Measurements from ENCODE around the gene RPS23. TPM values are rescaled to one million over a fixed set of nuclear protein-coding genes. Genes with fewer than 3 reads are reported as not detected.

RPS23 gene
- total RNA-seq, 1 experiment from 2014 or later, result 2,206 TPM

- no peaks in the 10 kb centered on the region for H4K20me1 ChIP-seq (ENCODE audit: insufficient read depth)
- H3K27me3 ChIP-seq (ENCODE audit: insufficient read depth, low read length), result no peaks in the 10 kb centered on the region
- peak overlapping the region in 1 of 2 experiments; percentile 29; a peak in 1 of 4 replicates for H3K4me3 ChIP-seq (replicated peaks in 1 of 2; ENCODE audit: low read depth in 1 of 2, low read length in 2 of 2)
- POLR2A ChIA-PET, result no interaction called here
- H3K9me3 ChIP-seq (ENCODE audit: control insufficient read depth in 1 of 2, insufficient read depth in 1 of 2, low read depth in 1 of 2, low read length in 2 of 2), result no peaks in the 10 kb centered on the region
- BruUV-seq (replicated peaks), result no TSS peak
- DNase-seq (ENCODE audit: low read depth, low spot score) (peak; percentile 36), ATAC-seq (peak; percentile 83)
- H2AFZ ChIP-seq (ENCODE audit: low read depth, low read length, poor library complexity, severe bottlenecking), result peak overlapping the region; percentile 5
- no peaks in the 10 kb centered on the region for H3K9me2 ChIP-seq (ENCODE audit: insufficient read depth)
- H3K79me2 ChIP-seq (ENCODE audit: insufficient read depth, low read length), result no peaks in the 10 kb centered on the region
- H3K9ac ChIP-seq (ENCODE audit: low read length), result peak overlapping the region; percentile 1; the same call in 1 of the 2 replicates
- H3K36me3 ChIP-seq (ENCODE audit: control insufficient read depth in 1 of 2, insufficient read depth in 2 of 2, low read length in 2 of 2), result no peaks in the 10 kb centered on the region
- intact Hi-C loops (cut with micrococcal nuclease), result loop anchor here (10.0 kb wide), 1 partner anchor 1402 kb away; no protein-coding TSS in a partner anchor
- peak overlapping the region; percentile 61 for H3K4me2 ChIP-seq (ENCODE audit: low read length)
- peaks cover 17 to 18% of the 10 kb centered on the region in 2 experiments for H3K4me1 ChIP-seq (ENCODE audit: control insufficient read depth in 1 of 2, insufficient read depth in 2 of 2, low read length in 2 of 2)
- CTCF ChIA-PET, result interaction anchor here (1.3 to 3.6 kb wide), 3 partner anchors 35 to 1296 kb away, joined by 3 to 16 read pairs (median 8); no protein-coding TSS in a partner anchor
- TF ChIP-seq EGR1 (IDR thresholded peaks at IDR 0.05; ENCODE audit: low read depth) (no peak), POLR2AphosphoS5 (IDR thresholded peaks at IDR 0.05; ENCODE audit: low read depth, low read length) (no peak), TCF7L2 (IDR thresholded peaks at IDR 0.05; ENCODE audit: borderline replicate concordance, extremely low read depth, insufficient read depth, insufficient read length) (peak; percentile 91), FOSL1 (IDR thresholded peaks at IDR 0.05; ENCODE audit: low read depth) (no peak), SP1 (IDR thresholded peaks at IDR 0.05; ENCODE audit: low read depth) (peak; percentile 19; the same call in 1 of the 2 replicates), EZH2 (IDR thresholded peaks at IDR 0.05) (no peak), POLR2A (IDR thresholded peaks at IDR 0.05; ENCODE audit: borderline replicate concordance, extremely low read depth, insufficient read depth, insufficient read length) (no peak), YY1 (IDR thresholded peaks at IDR 0.05; ENCODE audit: extremely low read depth, insufficient replicate concordance, low read depth, low read length) (no peak), MAX (IDR thresholded peaks at IDR 0.05) (no peak)
- TF ChIP-seq, protein P1, sequence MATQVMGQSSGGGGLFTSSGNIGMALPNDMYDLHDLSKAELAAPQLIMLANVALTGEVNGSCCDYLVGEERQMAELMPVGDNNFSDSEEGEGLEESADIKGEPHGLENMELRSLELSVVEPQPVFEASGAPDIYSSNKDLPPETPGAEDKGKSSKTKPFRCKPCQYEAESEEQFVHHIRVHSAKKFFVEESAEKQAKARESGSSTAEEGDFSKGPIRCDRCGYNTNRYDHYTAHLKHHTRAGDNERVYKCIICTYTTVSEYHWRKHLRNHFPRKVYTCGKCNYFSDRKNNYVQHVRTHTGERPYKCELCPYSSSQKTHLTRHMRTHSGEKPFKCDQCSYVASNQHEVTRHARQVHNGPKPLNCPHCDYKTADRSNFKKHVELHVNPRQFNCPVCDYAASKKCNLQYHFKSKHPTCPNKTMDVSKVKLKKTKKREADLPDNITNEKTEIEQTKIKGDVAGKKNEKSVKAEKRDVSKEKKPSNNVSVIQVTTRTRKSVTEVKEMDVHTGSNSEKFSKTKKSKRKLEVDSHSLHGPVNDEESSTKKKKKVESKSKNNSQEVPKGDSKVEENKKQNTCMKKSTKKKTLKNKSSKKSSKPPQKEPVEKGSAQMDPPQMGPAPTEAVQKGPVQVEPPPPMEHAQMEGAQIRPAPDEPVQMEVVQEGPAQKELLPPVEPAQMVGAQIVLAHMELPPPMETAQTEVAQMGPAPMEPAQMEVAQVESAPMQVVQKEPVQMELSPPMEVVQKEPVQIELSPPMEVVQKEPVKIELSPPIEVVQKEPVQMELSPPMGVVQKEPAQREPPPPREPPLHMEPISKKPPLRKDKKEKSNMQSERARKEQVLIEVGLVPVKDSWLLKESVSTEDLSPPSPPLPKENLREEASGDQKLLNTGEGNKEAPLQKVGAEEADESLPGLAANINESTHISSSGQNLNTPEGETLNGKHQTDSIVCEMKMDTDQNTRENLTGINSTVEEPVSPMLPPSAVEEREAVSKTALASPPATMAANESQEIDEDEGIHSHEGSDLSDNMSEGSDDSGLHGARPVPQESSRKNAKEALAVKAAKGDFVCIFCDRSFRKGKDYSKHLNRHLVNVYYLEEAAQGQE (IDR thresholded peaks at IDR 0.05; ENCODE audit: low read depth), result no peak
- H3K27ac ChIP-seq (ENCODE audit: low read depth, low read length), result peak overlapping the region; percentile 53
- RAD21 ChIA-PET (ENCODE audit: low non-redundant PET in 1 of 2, low total read pairs in 2 of 2, uncharacterized antibody in 2 of 2, unreplicated experiment in 2 of 2), result interaction anchor here in 1 of 2 experiments (1.0 kb wide), 1 partner anchor 44 kb away, joined by 3 read pairs; no protein-coding TSS in a partner anchor
Observed at GRCh38 chr5:82313016-82313415, 34.9 kb upstream of the RPS23 start.
